ENCODE results near the gene ETNK1.
A peak's percentile ranks its signal among the peaks of the same experiment; 100 is the strongest.
"Not testable (repeated sequence)": the region's sequence is repeated elsewhere in the genome, so short reads cannot be mapped to it uniquely, and the experiment has no call there.

The ETNK1 gene, protein sequence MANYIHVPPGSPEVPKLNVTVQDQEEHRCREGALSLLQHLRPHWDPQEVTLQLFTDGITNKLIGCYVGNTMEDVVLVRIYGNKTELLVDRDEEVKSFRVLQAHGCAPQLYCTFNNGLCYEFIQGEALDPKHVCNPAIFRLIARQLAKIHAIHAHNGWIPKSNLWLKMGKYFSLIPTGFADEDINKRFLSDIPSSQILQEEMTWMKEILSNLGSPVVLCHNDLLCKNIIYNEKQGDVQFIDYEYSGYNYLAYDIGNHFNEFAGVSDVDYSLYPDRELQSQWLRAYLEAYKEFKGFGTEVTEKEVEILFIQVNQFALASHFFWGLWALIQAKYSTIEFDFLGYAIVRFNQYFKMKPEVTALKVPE

DNA sequence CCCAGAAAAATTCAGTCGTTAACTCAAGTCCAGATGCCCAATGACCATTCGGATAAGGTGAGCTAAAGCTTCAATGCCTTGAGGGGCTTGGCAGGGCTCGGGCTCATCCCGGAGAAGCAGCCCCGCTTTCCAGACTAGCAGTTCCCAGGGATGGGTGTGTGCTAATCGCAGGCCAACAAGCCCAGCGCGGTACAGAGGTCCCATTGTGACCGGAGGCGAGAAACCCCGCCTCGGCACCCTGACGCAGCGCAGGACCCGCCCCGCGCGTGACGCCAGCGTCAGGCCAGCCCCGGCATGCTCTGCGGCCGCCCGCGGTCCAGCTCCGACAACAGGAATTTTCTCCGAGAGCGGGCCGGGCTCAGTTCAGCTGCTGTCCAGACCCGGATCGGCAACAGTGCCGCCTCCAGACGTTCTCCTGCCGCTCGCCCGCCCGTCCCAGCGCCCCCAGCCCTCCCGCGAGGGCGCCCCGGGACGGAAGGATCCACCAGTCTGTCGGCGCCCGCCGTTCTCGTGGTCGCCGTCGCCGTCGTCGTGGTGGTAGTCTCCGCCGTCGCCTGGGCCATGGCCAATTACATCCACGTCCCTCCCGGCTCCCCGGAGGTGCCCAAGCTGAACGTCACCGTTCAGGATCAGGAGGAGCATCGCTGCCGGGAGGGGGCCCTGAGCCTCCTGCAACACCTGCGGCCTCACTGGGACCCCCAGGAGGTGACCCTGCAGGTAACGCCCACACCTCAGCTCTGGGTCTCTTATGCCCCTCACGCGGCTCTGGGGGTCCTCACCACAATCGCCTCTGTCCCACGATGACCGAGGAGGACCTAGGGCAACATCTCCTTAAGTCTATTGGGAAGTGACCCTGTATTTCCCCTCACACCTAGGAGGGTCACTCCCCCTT is at the start of gene ETNK1:
Gene ETNK1 (plus strand): TSS at position 302 of the 892 bp plus-strand sequence. CDS start 260 bp downstream, at position 562.
- peak; percentile 98 for DNase-seq

DNA sequence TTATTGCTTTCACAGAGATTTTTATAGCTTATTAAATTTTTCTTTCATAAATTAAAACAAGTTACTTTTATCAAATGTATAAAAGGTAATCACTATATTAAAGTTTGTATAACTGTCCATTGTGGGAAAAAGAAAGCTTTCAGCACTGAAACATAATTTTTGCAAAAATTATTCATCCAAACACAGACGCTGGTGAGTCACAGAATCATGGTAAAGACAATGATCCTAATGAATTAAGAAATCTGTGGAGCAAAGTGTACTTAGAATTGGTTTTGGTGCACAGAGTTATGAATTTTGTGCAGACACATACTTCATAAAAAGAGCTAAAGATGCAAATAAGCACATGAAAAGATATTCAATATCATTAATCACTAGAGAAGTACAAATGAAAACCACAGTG is 48.9 kb upstream of the ETNK1 start:
- no peak for DNase-seq

DNA sequence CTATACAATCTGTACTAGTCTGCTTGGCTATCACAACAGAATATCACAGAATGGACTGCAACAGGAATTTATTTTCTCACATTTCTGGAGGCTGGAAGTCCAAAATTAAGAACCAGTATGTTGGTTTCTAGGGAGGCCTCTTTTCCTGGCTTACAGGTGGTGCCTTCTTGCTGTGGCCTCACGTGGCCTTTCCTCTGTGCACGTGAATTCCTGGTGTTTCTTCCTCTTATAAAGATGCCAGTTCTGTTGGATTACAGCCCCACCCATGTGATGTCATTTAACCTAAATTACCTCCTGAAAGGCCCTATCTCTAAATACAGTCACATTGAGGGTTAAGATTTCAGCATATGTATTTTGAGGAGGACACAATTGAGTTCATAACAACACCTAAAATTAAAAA is 48.5 kb upstream of the ETNK1 start:
- DNase-seq, result no peak

DNA sequence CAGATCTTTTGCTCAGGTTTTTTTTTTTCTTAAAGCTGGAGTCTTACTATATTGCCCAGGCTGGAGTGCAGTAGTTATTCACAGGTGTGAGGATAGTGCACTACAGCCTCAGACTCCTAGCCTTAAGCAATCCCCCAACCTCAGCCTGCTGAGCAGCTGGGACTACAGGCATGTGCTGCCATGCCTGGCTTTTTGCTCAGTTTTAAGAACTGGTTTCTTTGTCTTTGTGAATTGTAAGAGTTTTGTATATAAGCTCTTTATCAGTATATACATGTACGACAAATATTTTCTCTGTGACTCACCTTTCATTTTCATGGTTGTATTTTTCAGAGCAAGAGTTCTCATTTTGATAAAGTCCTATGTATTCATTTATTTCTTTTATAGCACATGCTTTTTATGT is 47.3 kb upstream of the ETNK1 start:
- no peak for DNase-seq

DNA sequence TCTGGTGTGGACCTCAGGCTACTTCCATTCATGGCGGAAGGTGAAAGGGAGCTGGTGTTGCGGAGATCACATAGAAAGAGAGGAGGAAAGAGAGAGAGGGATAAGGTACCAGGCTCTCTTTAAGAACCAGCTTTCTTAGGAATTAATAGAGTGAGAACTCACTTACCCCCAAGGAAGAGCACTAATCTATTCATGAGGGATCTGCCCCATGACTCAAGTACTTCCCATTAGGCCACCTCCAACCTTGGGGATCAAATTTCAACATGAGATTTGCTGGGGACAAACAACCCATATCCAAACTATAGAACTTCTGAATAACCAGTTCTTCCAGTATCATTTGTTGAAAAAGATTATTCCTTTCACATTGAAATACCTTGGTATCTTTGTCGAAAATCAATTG is 46.6 kb upstream of the ETNK1 start:
- DNase-seq, result no peak

DNA sequence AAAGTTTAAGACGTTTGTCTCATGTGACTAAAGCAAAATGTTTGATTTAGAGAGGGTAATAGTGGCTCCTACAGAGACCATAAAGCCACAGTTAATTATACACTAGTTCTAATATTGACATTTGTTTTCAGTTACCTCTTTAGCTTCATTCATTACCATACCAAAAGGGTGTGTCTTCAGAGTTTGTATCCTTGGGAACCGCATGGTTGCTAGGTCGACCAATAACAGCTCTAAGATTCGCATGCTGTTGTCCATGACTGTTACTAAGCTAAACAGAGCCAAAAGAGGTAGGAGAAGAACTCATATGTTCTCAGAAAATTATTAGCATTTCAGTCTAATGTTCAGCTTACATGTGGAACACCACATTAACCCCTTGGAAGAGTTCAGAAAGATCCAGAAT is 36.2 kb upstream of the ETNK1 start:
- no peak for DNase-seq

DNA sequence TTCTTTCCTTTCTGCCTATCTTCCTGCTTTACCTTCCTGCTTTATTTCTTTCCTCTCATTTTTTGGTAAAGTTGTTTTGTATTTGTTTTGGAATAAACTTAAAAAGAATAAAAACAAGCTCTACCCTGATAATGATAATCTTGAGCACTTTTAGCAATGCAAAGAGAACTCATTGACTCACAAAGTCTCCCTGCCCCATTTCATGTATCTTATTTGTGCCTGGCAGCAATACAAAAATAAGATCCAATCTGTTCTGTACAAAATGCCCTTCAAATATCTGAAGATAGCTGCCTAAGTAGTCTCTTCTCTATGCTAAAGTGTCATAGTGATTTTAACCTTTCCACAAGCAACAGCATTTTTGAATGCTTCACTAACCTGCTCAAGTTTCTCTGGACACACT is 31.1 kb upstream of the ETNK1 start:
- DNase-seq, result no peak

DNA sequence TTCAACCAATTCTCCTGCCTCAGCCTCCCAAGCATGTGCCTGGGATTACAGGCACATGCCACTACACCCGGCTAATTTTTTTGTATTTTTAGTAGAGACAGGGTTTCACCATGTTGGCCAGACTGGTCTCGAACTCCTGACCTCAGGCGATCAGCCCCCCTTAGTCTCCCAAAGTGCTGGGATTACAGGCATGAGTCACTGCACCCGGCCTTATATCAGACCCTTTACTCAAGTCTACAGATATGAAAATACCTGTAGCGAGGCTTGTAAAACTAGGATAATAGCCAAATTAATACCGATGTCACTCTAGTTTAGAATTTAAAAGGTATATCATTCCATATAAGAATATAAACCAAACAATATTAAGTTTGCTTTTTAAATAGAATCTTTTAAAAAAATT is 27.4 kb upstream of the ETNK1 start:
- DNase-seq, result not testable (repeated sequence)

DNA sequence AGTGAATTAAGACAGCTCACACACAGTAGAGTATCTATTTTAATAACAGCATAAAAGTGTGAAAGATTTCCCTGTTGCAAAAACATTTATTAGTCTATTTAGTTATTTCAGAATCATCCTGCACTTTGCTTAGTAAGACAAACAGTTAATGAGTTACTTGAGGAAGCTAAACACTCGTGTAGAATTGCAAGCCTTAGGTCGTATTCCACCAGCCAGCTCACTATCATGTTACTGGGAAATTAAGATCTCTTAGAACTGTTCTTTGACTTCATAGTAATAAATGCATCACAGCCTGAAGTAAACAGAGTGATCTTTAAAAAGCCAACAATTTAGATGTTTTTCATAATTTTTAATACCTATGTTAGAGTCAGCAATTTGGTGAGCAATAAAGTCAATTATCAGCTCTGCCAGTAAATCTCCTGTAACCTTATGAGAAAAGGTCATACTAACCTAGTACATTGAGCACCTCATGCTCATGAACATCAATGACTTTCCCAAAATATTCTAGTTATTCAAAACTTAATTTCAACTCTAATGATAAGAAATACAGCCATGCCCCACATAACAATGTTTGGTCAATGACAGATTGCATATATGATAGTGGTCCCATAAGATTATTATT is 26.7 kb upstream of the ETNK1 start:
- DNase-seq, result no peak

DNA sequence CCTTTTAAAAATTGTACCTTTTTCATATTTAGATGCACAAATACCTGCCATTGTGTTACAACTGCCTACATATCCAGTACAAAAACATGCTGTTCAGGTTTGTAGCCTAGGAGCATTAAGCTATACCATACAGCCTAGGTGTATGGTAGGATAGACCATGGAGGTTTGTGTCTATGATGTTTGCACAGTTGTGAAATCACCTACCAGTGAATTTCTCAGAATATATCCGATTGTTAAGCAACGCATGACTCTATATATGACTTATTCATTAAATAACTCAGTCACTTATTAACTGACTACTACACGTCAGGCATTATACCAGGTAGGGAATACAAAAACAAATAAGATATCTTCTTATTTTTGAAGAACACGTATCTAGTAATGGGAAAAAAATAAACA is 26.2 kb upstream of the ETNK1 start:
- DNase-seq, result no peak

DNA sequence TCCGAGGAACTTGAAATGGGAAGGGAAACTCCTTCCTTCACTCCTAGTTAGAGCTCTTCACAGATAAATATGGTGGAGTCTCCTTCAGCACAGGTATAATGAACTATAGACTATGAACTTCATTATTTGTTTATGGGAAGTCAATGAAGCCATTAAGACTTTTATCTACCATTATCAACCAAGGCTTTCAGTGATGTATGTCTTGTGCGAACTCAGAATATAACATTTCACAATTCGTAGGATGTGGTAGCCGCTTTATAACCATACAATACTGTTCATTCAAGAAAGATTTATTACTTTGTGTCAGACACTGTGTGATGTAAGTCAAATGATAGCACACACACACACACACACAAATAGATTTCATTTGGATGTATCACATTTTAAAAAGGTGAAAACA is 24.8 kb upstream of the ETNK1 start:
- DNase-seq, result no peak

DNA sequence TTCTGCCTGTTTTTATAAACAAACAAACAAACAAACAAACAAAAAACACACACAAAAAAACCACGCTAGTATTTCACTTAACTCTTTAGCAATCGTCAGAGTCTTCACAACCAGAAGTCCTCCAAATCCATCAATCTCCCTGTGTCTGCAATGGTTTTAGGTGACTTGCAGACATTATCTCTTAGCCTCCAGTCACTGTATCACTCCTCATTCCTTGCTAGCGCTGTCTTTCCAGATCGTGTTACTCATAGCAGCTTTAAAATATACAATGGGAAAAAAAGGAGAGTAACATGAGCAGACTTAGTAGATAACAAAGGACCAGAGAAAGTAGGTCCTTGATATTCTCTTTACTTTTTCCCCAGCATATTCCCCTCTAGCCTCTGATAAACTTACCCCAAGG is 15.5 kb upstream of the ETNK1 start:
- DNase-seq, result no peak

DNA sequence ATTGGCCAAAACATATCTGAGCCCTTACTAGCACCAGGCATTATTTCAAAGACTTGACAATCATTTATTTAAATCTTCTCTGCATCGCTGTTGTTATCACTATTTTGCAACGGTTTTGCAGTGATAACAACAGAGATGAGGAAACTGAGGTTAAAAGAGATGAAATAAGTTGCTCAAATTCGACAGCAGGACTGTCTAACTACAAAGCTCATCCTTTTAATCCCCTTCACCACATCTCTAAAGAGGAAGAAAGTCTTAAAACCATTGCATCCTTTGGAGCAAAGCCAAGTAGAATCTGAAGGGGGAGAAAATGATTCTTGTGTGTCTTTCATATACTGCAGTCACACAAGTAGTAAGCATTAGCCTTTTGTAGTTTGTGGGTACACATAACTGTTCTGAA is 14.8 kb upstream of the ETNK1 start:
- no peak for DNase-seq

DNA sequence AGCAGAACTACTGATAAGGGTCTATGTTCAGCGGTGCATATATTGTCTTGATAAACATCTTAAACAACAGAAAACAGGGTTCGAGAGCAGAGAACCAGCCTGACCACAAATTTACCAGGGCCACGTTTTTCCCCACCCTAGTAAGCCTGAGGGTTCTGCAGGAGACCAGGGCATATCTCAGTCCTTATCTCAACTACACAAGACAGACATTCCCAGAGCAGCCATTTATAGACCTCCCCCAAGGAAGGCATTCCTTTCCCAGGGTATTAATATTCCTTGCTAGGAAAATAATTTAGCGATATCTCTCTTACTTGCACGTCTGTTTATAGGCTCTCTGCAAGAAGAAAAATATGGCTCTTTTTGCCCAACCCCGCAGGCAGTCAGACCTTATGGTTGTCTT is 12.1 kb upstream of the ETNK1 start:
- not testable (repeated sequence) for DNase-seq

DNA sequence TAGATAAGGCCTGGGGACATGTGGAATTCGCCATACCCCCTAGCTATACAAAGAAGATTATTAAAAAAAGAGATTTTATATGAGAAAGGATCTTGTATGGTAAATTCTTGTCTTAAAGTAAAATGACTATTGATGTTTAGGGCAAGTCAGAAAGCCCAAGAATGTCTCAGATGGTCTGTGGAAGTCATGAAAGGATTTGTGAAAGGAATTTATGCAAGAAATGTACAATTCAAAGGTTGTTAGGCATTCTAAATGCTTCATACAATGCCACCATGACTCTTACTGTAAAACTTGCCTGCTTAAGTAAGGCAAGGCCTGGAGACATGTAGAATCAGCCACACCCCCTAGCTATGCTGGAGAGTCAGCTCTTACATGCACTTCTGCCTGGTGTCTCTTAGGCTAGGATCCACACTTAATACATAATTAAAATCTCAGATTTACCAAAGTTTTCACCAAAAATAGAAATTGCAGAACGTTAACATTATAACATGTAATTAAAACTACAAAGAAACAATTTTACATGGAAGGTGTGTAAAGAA is 8.9 kb upstream of the ETNK1 start:
- DNase-seq, result no peak

DNA sequence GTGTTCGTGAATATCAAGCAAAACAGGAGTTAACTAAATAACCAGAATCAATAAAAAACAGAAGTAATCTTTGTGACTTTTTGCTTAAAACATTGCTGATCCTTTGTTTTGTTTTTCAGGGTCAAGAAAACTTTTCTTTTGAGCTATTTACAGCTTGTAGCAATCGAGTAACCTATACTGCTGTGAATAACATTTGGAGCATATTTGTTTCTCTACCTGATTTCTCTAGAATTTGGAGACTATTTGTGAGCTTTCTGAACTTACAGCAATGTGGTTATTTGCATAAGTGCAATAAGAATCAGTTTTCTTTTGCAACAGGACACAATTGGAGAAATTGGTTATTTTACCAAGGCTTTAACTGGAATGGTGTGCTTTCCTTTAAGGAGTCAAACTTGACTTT is 7.3 kb upstream of the ETNK1 start:
- DNase-seq, result no peak

DNA sequence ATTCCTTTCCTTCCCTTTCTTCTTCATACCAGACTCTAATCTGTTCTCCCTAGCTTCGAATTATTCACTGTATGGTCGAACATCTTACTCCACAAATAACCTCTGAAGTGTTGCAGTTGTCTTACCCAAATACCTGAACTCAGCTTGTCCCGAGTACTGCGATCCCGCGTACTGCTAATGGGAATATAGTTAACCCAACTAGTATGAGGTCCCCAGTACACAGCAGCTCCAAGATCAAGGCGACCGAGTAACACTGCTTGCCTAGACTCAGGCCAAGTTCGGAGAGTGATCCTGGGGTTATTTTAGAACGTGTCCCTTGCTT is 462 bp upstream of the ETNK1 start:
- no peak for DNase-seq

DNA sequence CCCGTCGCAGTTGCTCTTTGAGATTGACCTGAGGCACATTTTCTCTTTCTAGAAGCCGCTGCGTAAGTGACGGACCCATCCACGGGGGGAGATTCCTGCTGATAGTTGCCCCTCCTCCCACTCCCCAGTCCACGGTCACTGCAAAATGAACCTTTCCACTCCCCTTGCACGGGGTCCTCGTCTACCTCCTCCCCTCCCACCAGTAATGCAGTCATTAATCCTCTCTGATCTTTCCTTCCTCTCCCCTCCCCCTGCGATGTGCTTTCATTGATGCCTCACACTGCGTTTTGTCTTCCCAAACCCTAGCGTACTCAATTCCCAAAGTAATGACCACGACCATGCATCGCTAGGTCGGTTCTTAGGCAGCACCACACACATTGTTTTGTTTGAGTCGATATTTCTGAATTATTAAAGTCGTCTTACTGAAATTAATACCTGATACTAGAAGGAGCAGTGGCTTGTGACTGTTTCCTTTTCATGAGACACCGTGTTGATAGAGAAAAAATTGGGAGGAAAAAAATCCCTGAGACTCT is 857 bp downstream of the ETNK1 start:
- peak; percentile 68 for DNase-seq

DNA sequence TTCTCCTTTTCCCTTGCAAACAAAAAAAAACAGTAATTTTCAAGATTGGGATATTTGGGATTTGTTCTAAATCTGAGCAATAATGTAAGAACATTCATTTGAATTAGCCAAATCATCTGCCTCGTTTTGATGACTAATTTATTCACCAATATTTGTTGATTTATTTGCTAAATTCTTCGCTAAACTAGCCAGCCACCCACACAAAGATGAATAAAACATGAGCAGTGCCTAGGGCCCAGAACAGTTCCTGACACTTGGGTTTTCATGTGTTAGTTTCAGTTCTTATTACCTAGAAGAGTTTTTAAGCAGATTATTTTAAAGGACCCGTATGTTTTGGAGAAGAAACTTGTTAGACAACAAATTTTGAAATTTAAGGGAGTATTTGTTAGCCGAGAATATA is 1.4 kb downstream of the ETNK1 start:
- DNase-seq, result no peak

DNA sequence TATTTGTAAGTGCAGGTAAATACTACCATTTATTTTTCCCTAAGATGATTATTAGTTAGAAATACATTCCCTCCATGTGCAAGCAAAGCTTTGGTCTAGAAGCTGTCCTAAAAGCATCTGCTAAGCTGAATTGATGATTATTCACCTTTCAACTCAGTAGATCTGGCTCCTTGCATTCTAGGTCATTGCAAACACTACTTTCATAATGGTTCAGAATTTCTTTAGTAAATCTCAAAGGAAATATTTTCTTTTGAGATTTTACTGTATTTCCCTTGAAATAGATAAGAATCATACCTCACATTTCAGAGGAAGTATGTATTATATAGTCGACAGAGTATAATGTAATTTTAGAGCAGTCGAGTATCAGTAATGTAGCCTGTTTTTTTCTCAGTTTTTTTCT is 2.4 kb downstream of the ETNK1 start:
- DNase-seq, result no peak

DNA sequence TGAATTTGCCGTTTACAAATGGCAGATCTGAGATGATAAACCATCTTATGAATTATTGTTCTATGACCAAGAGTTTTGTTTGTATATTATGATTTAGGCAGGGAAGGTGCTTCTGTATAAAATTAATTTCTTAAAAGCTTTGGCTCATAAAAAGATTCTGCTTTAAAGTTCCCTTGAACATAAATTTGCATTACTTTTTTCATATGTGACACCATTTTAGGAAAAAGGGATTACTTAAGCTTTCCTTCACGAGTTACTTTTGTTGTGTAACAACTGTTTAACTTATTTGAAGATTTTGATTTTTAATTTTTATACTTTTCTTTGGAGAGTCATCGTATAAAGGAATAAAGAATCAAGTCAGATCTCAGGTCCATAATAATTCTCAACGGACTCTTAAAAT is 3.3 kb downstream of the ETNK1 start:
- DNase-seq, result no peak

DNA sequence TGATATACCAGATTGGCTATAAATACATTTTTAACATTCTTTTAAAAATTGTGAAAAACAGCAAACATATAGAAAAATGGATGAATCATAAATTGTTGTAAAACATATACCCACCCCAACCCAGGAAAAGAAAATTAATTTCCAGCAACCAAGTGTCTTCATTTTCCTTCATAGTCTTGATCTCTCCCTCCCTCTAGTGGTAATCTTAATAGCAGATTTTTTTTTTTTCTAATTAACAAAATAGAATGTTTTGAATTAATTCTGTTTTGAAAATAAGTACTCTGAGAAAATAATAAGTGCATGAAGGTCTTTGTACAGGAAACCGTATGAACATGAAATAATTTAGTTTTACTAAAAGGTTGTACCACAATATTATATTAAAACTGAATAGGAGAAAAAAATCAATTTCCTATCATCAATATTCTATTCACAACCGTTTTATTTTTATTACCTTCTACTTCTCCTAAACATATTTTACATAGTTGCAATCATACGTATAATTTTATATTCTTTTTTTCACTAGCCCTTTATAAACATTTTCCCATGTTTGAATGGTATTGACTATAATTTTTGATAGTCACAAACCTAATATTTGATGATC is 7.0 kb downstream of the ETNK1 start:
- DNase-seq, result no peak

DNA sequence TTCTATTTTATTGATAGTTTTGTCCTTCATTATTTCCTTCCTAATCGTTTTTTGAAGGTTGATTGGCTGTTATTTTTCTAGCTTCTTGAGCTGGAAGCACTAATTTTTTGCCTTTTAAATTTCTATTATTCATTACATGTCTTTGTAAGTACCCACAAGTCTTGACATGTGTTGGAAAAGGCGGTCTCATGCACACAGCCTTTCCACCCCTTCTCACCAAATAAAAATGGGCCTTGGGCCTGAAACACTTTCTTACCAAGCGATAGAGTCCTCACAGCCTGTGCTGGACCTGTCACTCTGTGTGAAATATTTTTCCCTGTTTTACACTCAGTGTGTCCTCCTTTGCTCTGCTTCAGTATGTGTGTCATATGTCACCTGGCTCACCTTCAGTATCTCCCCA is 9.9 kb downstream of the ETNK1 start:
- DNase-seq, result no peak

All from right forelimb (tissue), 1 donor.